Measurements from ENCODE around the gene TUBB.

DNA sequence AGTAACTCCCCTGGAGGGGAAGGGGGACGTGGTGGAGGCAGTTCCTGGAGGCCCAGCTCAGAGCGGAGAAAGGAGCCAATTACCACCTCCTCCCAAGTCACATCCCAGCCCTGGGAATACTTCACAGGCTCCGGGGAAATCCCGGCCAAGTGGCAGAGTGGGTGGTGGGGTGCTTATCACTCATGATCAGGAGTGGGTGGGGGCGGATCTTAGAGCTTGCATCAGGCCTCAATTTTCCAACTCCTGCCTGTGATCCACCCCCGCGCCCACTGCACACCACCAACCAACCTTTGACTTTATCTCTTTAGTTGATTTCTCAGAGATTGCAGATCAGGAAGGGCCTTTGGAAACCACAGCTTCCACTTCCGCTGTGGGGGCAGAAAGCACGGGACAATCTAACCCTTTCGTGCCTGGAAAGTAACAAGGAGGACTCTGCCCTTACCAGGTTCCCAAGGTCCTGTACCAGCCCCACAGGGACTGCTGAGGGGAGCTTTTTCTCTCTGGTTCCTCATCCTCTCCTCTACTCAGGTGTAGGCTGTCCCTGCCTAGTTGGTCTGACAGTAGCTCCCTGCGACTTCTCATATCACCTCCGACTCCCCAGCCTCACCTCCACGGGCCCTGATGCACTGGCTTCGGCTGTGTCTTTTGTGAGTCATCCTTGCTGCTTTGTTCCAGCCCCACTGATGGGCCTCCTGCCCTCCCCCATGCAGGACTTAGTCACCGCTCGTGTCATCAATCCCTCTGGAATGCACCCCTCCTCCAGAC is 49.1 kb downstream of the TUBB start:
- TF ChIP-seq POLR2A (IDR thresholded peaks at IDR 0.05; ENCODE audit: low read length) (no peak), MAX (IDR thresholded peaks at IDR 0.05) (peak; percentile 86)

All from A549 (cell line).